SK-N-SH (cell line): ENCODE measurements around the gene RPL12. TPM values are rescaled to one million over a fixed set of nuclear protein-coding genes. Genes with fewer than 3 reads are reported as not detected.

Source experiments
- CTCF ChIA-PET: fragments of 300-600, 350-600 bp; formaldehyde crosslinking; extraction: SDS; loops from one replicate; lab custom pipeline; 2021; lab: Yijun Ruan, JAX
- POLR2A ChIA-PET: fragments of 350-600 bp; sonication (Branson Sonifier 250); formaldehyde crosslinking; extraction: SDS; loops from one replicate; lab custom pipeline; 2020; ENCODE audit warnings: antibody characterized with exemption, inconsistent platforms; lab: Yijun Ruan, JAX
- DNase-seq: peaks from one replicate; pipeline ENCODE4 v3.0.0; 2012
- H2AFZ ChIP-seq: fragments of 200-600 bp; sonication (generic); 2 replicates; pipeline ENCODE4 v1.8.1; 2016; ENCODE audit warnings: antibody characterized with exemption, mild to moderate bottlenecking, low read depth
- H3F3A ChIP-seq: fragments of 200-600 bp; sonication (generic); replicated peaks from 2 replicates; pipeline ENCODE3; 2016; ENCODE audit warnings: antibody characterized with exemption, mild to moderate bottlenecking; ENCODE audit not compliant: insufficient read depth
- H3K27ac ChIP-seq, 2 experiments: fragments of 200-500 bp in 1 of 2; fragments of 200-600 bp in 1 of 2; sonication (Bioruptor generic) in 1 of 2; sonication (generic), shearing (Covaris generic) in 1 of 2; 2 replicates each; pipeline versions ENCODE4 v1.5.1 to v1.6.1; 2014 to 2016; ENCODE audit warnings: low read depth in 2 of 2, inconsistent platforms in 1 of 2, low read length in 1 of 2, mild to moderate bottlenecking in 1 of 2, mixed read lengths in 1 of 2
- H3K27me3 ChIP-seq: fragments of 200-600 bp; sonication (generic), shearing (Covaris generic); 2 replicates; pipeline ENCODE4 v1.6.1; 2016; ENCODE audit warnings: mixed run types; ENCODE audit not compliant: insufficient read depth
- H3K36me3 ChIP-seq, 2 experiments: fragments of 200-500 bp in 1 of 2; fragments of 200-600 bp in 1 of 2; sonication (Bioruptor generic) in 1 of 2; sonication (generic) in 1 of 2; replicated peaks in 1 of 2; 2 replicates each; pipeline versions ENCODE3 to v1.5.1; 2014 to 2016; ENCODE audit warnings: low read length in 1 of 2, mild to moderate bottlenecking in 1 of 2; ENCODE audit not compliant: insufficient read depth in 2 of 2, control insufficient read depth in 1 of 2
- H3K4me1 ChIP-seq, 2 experiments: fragments of 200-500 bp in 1 of 2; fragments of 200-600 bp in 1 of 2; sonication (Bioruptor generic) in 1 of 2; sonication (generic), shearing (Covaris generic) in 1 of 2; 2 replicates each; pipeline versions ENCODE4 v1.5.1 to v1.6.1; 2014 to 2016; ENCODE audit warnings: low read depth in 1 of 2, low read length in 1 of 2, mixed run types in 1 of 2; ENCODE audit not compliant: insufficient read depth in 2 of 2, control insufficient read depth in 1 of 2
- H3K4me2 ChIP-seq: fragments of 200-600 bp; sonication (generic), shearing (Covaris generic); 2 replicates; pipeline ENCODE4 v1.6.1; 2017; ENCODE audit warnings: mixed run types
- H3K4me3 ChIP-seq, 2 experiments: fragments of 200-500 bp in 1 of 2; fragments of 200-600 bp in 1 of 2; sonication (Bioruptor generic) in 1 of 2; sonication (generic), shearing (Covaris generic) in 1 of 2; 2 replicates each; pipeline versions ENCODE4 v1.5.1 to v1.8.1; 2014 to 2016; ENCODE audit warnings: low read depth in 2 of 2, inconsistent platforms in 1 of 2, low read length in 1 of 2, mild to moderate bottlenecking in 1 of 2, mixed read lengths in 1 of 2, moderate library complexity in 1 of 2
- H3K79me2 ChIP-seq: fragments of 200-600 bp; sonication (generic); 2 replicates; pipeline ENCODE4 v1.8.1; 2017; ENCODE audit warnings: mild to moderate bottlenecking; ENCODE audit not compliant: insufficient read depth
- H3K9ac ChIP-seq: fragments of 200-600 bp; sonication (generic); 2 replicates; pipeline ENCODE4 v1.6.1; 2017; ENCODE audit warnings: mixed run types
- H3K9me2 ChIP-seq: fragments of 200-600 bp; sonication (generic); 2 replicates; pipeline ENCODE4 v1.6.1; 2017; ENCODE audit warnings: mixed run types
- H3K9me3 ChIP-seq: fragments of 200-600 bp; sonication (generic); 2 replicates; pipeline ENCODE4 v1.6.1; 2017; ENCODE audit warnings: mixed run types, mild to moderate bottlenecking, moderate library complexity
- H4K20me1 ChIP-seq: fragments of 200-600 bp; sonication (generic); 2 replicates; pipeline ENCODE4 v1.6.1; 2017; ENCODE audit warnings: mild to moderate bottlenecking, mixed run types; ENCODE audit not compliant: insufficient read depth
- ELF1 ChIP-seq: IDR thresholded peaks from 2 replicates; pipeline ENCODE4 v1.4.0; 2012
- FOXJ3 ChIP-seq: sonication (generic); formaldehyde crosslinking; IDR thresholded peaks from 2 replicates; pipeline ENCODE4 v1.5.1; 2020; ENCODE audit warnings: mild to moderate bottlenecking, missing genetic modification reagents
- GATA2 ChIP-seq: sonication (generic); formaldehyde crosslinking; IDR thresholded peaks from 2 replicates; pipeline ENCODE4 v1.5.0; 2020; ENCODE audit warnings: mild to moderate bottlenecking, missing genetic modification reagents
- JUND ChIP-seq: IDR thresholded peaks from 2 replicates; pipeline ENCODE4 v1.4.0; 2012
- NFIC ChIP-seq: IDR thresholded peaks from 2 replicates; pipeline ENCODE4 v1.4.0; 2012; ENCODE audit warnings: borderline replicate concordance
- POLR2AphosphoS5 ChIP-seq: IDR thresholded peaks from 2 replicates; pipeline ENCODE4 v1.6.1; 2012; ENCODE audit warnings: low read depth, low read length
- RFX5 ChIP-seq: IDR thresholded peaks from 2 replicates; pipeline ENCODE4 v1.6.1; 2012; ENCODE audit warnings: mild to moderate bottlenecking, improper control_type of control experiment, low read length
- RXRA ChIP-seq: IDR thresholded peaks from 2 replicates; pipeline ENCODE4 v1.4.0; 2012; ENCODE audit warnings: low read depth, mild to moderate bottlenecking, borderline replicate concordance
- SIN3A ChIP-seq: IDR thresholded peaks from 2 replicates; pipeline ENCODE4 v1.6.1; 2012; ENCODE audit warnings: low read depth, mild to moderate bottlenecking, low read length, moderate library complexity, borderline replicate concordance
- TAF1 ChIP-seq: IDR thresholded peaks from 2 replicates; pipeline ENCODE4 v1.6.1; 2012; ENCODE audit warnings: low read depth, mild to moderate bottlenecking, low read length, moderate library complexity, borderline replicate concordance
- TCF12 ChIP-seq: IDR thresholded peaks from 2 replicates; pipeline ENCODE4 v1.4.0; 2012
- USF2 ChIP-seq: fragments of 150-350 bp; IDR thresholded peaks from 2 replicates; pipeline ENCODE4 v1.6.1; 2017; ENCODE audit warnings: antibody characterized with exemption, low read length, low read depth, borderline replicate concordance
- WGBS: methylation state at CpG from one replicate; pipeline ENCODE4 v1.1.6; 2017; ENCODE audit warnings: low lambda C conversion rate; 5-methylcytosine and 5-hydroxymethylcytosine counted together
- polyA plus RNA-seq, 3 experiments: library from polyadenylated mRNA; depleted of rRNA; stranded (reverse); fragments of >200 nt; gene quantifications; 2 replicates each; pipeline ENCODE4 v1.2.3, GENCODE V29; 2012
- TF ChIP-seq, protein P1 (sequence below): IDR thresholded peaks from 2 replicates; pipeline ENCODE4 v1.4.0; 2012; ENCODE audit warnings: low read depth
- TF ChIP-seq, protein P2 (sequence below): IDR thresholded peaks from 2 replicates; pipeline ENCODE4 v1.4.0; 2012; ENCODE audit warnings: low read depth, borderline replicate concordance
- TF ChIP-seq, protein P3 (sequence below): IDR thresholded peaks from 2 replicates; pipeline ENCODE4 v1.6.1; 2012; ENCODE audit warnings: mild to moderate bottlenecking, low read depth, low read length, moderate library complexity

The RPL12 gene
- polyA plus RNA-seq, 1 of the 3 experiments (the other 2 are of a cell fraction), result 3,270 TPM

DNA sequence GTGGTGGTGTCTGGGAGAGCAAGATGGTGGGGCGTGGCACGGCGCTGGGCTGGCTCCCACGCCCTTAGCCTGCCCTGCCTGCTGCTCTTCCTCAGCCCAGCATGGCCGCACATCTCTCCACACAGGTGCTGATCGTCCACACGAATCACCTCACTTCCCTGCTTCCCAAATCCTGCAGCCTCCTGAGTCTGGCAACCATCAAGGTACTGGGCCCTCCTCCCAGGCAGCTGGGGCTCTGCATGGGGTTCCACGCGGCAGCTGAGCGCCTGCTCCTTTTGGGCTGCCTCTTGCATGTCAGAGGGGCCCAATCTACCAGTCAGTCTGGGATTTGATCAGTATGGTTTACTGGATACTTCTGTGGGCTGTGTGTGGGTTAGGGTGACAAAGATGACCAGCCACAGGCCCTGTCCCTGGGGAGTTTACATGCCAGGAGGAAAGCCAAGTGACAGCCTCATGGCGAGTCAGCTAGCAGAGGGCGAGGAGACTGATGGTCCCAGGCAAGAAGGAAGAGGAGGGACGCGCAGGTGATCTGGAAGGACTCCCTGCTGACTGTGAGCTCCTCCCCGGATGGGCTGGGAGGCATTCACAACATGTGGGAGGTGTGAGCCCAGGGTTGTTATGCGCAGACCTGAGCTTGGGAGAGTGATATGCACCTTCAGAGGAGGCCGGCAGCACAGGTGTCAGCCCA lies 6.1 kb upstream of the RPL12 start:
- Histone ChIP-seq H3K27ac (no peak overlapping the region), H3K9ac (no peak overlapping the region), H2AFZ (no peak overlapping the region), H3K36me3 (peaks cover 17 to 43% of the 10 kb centered on the region in 2 experiments), H4K20me1 (no peaks in the 10 kb centered on the region), H3K79me2 (peaks cover 13% of the 10 kb centered on the region; the same call in 1 of the 2 replicates), H3F3A (no peaks in the 10 kb centered on the region), H3K4me2 (no peak overlapping the region), H3K9me3 (no peaks in the 10 kb centered on the region)
- CTCF ChIA-PET, result interaction anchor here (2.6 kb wide), 1 partner anchor 46 kb away, joined by 11 read pairs; no protein-coding TSS in a partner anchor
- 87% methylated on average over 15 of the region's 17 CpGs for WGBS
- no peak for DNase-seq
- TF ChIP-seq SIN3A (no peak), FOXJ3 (CRISPR knock-in tag) (no peak), NFIC (no peak), TCF12 (no peak), JUND (no peak), RFX5 (no peak), USF2 (no peak), POLR2AphosphoS5 (no peak), GATA2 (CRISPR knock-in tag) (no peak), RXRA (no peak), ELF1 (no peak), TAF1 (no peak)
- TF ChIP-seq, protein P1, sequence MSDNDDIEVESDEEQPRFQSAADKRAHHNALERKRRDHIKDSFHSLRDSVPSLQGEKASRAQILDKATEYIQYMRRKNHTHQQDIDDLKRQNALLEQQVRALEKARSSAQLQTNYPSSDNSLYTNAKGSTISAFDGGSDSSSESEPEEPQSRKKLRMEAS, result no peak
- TF ChIP-seq, protein P2, sequence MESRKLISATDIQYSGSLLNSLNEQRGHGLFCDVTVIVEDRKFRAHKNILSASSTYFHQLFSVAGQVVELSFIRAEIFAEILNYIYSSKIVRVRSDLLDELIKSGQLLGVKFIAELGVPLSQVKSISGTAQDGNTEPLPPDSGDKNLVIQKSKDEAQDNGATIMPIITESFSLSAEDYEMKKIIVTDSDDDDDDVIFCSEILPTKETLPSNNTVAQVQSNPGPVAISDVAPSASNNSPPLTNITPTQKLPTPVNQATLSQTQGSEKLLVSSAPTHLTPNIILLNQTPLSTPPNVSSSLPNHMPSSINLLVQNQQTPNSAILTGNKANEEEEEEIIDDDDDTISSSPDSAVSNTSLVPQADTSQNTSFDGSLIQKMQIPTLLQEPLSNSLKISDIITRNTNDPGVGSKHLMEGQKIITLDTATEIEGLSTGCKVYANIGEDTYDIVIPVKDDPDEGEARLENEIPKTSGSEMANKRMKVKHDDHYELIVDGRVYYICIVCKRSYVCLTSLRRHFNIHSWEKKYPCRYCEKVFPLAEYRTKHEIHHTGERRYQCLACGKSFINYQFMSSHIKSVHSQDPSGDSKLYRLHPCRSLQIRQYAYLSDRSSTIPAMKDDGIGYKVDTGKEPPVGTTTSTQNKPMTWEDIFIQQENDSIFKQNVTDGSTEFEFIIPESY, result no peak
- TF ChIP-seq, protein P3, sequence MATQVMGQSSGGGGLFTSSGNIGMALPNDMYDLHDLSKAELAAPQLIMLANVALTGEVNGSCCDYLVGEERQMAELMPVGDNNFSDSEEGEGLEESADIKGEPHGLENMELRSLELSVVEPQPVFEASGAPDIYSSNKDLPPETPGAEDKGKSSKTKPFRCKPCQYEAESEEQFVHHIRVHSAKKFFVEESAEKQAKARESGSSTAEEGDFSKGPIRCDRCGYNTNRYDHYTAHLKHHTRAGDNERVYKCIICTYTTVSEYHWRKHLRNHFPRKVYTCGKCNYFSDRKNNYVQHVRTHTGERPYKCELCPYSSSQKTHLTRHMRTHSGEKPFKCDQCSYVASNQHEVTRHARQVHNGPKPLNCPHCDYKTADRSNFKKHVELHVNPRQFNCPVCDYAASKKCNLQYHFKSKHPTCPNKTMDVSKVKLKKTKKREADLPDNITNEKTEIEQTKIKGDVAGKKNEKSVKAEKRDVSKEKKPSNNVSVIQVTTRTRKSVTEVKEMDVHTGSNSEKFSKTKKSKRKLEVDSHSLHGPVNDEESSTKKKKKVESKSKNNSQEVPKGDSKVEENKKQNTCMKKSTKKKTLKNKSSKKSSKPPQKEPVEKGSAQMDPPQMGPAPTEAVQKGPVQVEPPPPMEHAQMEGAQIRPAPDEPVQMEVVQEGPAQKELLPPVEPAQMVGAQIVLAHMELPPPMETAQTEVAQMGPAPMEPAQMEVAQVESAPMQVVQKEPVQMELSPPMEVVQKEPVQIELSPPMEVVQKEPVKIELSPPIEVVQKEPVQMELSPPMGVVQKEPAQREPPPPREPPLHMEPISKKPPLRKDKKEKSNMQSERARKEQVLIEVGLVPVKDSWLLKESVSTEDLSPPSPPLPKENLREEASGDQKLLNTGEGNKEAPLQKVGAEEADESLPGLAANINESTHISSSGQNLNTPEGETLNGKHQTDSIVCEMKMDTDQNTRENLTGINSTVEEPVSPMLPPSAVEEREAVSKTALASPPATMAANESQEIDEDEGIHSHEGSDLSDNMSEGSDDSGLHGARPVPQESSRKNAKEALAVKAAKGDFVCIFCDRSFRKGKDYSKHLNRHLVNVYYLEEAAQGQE, result no peak
- TF ChIP-seq, all 33 proteins: peak for 0
- Histone ChIP-seq H3K9me2 (no peaks in the 10 kb centered on the region), H3K4me1 (peaks cover 0 to 13% of the 10 kb centered on the region in 2 experiments; a peak in 1 of 4 replicates), H3K27me3 (no peaks in the 10 kb centered on the region), H3K4me3 (no peak overlapping the region)
- POLR2A ChIA-PET, result interaction anchor here (0.6 kb wide), 2 partner anchors 9 to 985 kb away, joined by 3 read pairs; no protein-coding TSS in a partner anchor
